Body of pancreas (tissue), 4 donors: Measurements from ENCODE around the gene RAB8B. TPM values are rescaled to one million over a fixed set of nuclear protein-coding genes. Genes with fewer than 3 reads are reported as not detected.

ENCODE experiments used
- ATAC-seq: fragments of 150-250 bp; one replicate; pipeline ENCODE4 v1.9.1; 2016
- DNase-seq, 4 donors: peaks; one replicate each; pipeline ENCODE4 v3.0.0-alpha.2; 2019
- H3K27ac ChIP-seq, 4 donors: fragments of 200-600 bp; sonication (generic); 1 replicate in 3 of 4; 2 replicates in 1 of 4; pipeline versions ENCODE4 v1.5.1 to v1.6.1; 2016 to 2019; ENCODE audit warnings: mild to moderate bottlenecking in 1 of 4, mixed read lengths in 1 of 4, moderate library complexity in 1 of 4
- H3K27me3 ChIP-seq, 2 donors: fragments of 200-600 bp; sonication (generic); one replicate each; pipeline ENCODE4 v1.6.0; 2016; ENCODE audit warnings: mild to moderate bottlenecking in 1 of 2
- H3K36me3 ChIP-seq, 2 donors: fragments of 200-600 bp; sonication (generic); replicated peaks in 1 of 2; 2 replicates each; pipeline ENCODE4 v1.5.1; 2016; ENCODE audit warnings: low read depth in 2 of 2; ENCODE audit not compliant: insufficient read depth in 1 of 2
- H3K4me1 ChIP-seq: fragments of 200-600 bp; sonication (generic); one replicate; pipeline ENCODE4 v1.6.0; 2016
- H3K4me3 ChIP-seq, 2 donors: fragments of 200-600 bp; sonication (generic); 1 replicate in 1 of 2; 2 replicates in 1 of 2; pipeline ENCODE4 v1.5.1; 2016 to 2019
- H3K9me3 ChIP-seq, 3 donors: fragments of 200-600 bp; sonication (generic); 1 replicate in 2 of 3; 2 replicates in 1 of 3; pipeline ENCODE4 v1.5.1; 2016
- CTCF ChIP-seq, 7 experiments: fragments of 450-650 bp in 4 of 7; fragments of 200-600 bp in 3 of 7; sonication (generic) in 3 of 7; IDR thresholded peaks; one replicate each; pipeline ENCODE4 v1.5.1; 2016 to 2019; ENCODE audit warnings: antibody characterized with exemption in 7 of 7
- POLR2A ChIP-seq, 3 donors: fragments of 450-650 bp; IDR thresholded peaks; one replicate each; pipeline ENCODE4 v1.6.1; 2016; ENCODE audit warnings: antibody characterized with exemption in 3 of 3, mild to moderate bottlenecking in 2 of 3
- WGBS, 2 donors: methylation state at CpG; one replicate each; pipeline ENCODE4 v1.1.5; 2017; 5-methylcytosine and 5-hydroxymethylcytosine counted together
- intact Hi-C: fragments of 100-400 bp; cut with DNase I; formaldehyde crosslinking; loops from one replicate; pipeline ENCODE4 v1.15.1; 2023
- total RNA-seq, 2 donors: library from RNA; depleted of rRNA; stranded (reverse); fragments of >200 nt; gene quantifications; one replicate each; pipeline ENCODE4 v1.1.0, GENCODE V29; 2016

RAB8B gene
- total RNA-seq, 2 donors from 2014 or later, result 12.5 to 14.0 TPM

- Histone ChIP-seq H3K27me3 (no peaks in the 10 kb centered on the region), H3K4me3 (no peak overlapping the region), H3K9me3 (no peaks in the 10 kb centered on the region), H3K4me1 (no peaks in the 10 kb centered on the region), H3K27ac (no peak overlapping the region), H3K36me3 (no peaks in the 10 kb centered on the region)
- 59 to 70% methylated on average over 5 of the region's 5 CpGs for WGBS, 2 donors
- intact Hi-C loops, result no loop called here
- no peak for TF ChIP-seq POLR2A (IDR thresholded peaks at IDR 0.05)
- ATAC-seq (no peak), DNase-seq (no peak)
Observed at GRCh38 chr15:63256433-63257274, 67.2 kb downstream of the RAB8B start.

GRCh38 chr15:63258658-63259057 is 69.3 kb downstream of the RAB8B start:
- Histone ChIP-seq H3K9me3 (no peaks in the 10 kb centered on the region), H3K4me3 (no peak overlapping the region), H3K36me3 (no peaks in the 10 kb centered on the region), H3K27ac (no peak overlapping the region), H3K4me1 (no peaks in the 10 kb centered on the region), H3K27me3 (no peaks in the 10 kb centered on the region)
- intact Hi-C loops, result no loop called here
- DNase-seq, result no peak
- WGBS, 2 donors, result 94 to 95% methylated on average over 2 of the region's 2 CpGs
- TF ChIP-seq POLR2A (IDR thresholded peaks at IDR 0.05) (no peak), CTCF (IDR thresholded peaks at IDR 0.05) (no peak)
- no peak for ATAC-seq

- intact Hi-C loops, result no loop called here
- H3K27ac ChIP-seq, result no peak overlapping the region
- ATAC-seq (no peak), DNase-seq (no peak)
- TF ChIP-seq POLR2A (IDR thresholded peaks at IDR 0.05), result no peak
- 77 to 84% methylated on average over 5 of the region's 5 CpGs for WGBS, 2 donors
- no peaks in the 10 kb centered on the region for H3K36me3 ChIP-seq
- no peak overlapping the region for H3K4me3 ChIP-seq
- H3K9me3 ChIP-seq, result no peaks in the 10 kb centered on the region
- no peaks in the 10 kb centered on the region for H3K27me3 ChIP-seq
- H3K4me1 ChIP-seq, result no peaks in the 10 kb centered on the region
Observed at GRCh38 chr15:63260791-63261190, 71.4 kb downstream of the RAB8B start.

GRCh38 chr15:63261311-63261710 is 71.9 kb downstream of the RAB8B start:
- intact Hi-C loops, result no loop called here
- no peak for TF ChIP-seq POLR2A (IDR thresholded peaks at IDR 0.05)
- no peak for TF ChIP-seq CTCF (IDR thresholded peaks at IDR 0.05)

GRCh38 chr15:63263519-63263918 is 74.1 kb downstream of the RAB8B start:
- Histone ChIP-seq H3K4me3 (no peak overlapping the region), H3K27me3 (no peaks in the 10 kb centered on the region), H3K9me3 (no peaks in the 10 kb centered on the region), H3K27ac (no peak overlapping the region), H3K4me1 (no peaks in the 10 kb centered on the region), H3K36me3 (no peaks in the 10 kb centered on the region)
- TF ChIP-seq CTCF (IDR thresholded peaks at IDR 0.05), result no peak
- TF ChIP-seq POLR2A (IDR thresholded peaks at IDR 0.05), result no peak
- DNase-seq (no peak), ATAC-seq (no peak)
- intact Hi-C loops, result no loop called here
- 84 to 85% methylated on average over 6 of the region's 6 CpGs for WGBS, 2 donors

More at GRCh38 chr15:63261311-63261710, 71.9 kb downstream of the RAB8B start:
- Histone ChIP-seq H3K4me1 (no peaks in the 10 kb centered on the region), H3K36me3 (no peaks in the 10 kb centered on the region), H3K9me3 (no peaks in the 10 kb centered on the region), H3K4me3 (no peak overlapping the region), H3K27me3 (no peaks in the 10 kb centered on the region), H3K27ac (no peak overlapping the region)
- DNase-seq (no peak), ATAC-seq (no peak)
